NB4 (cell line): Measurements from ENCODE around the gene ACER3.

Experiments
- CTCF ChIP-seq: IDR thresholded peaks from one replicate; pipeline ENCODE4 v1.5.1; 2012; ENCODE audit warnings: low read depth, low read length
- MAX ChIP-seq: IDR thresholded peaks from 2 replicates; pipeline ENCODE4 v1.6.1; 2011; ENCODE audit warnings: low read depth, low read length

- no peak for TF ChIP-seq CTCF
- TF ChIP-seq MAX: no peak
Measured at GRCh38 chr11:76987203-76987602, 126.5 kb downstream of the ACER3 start.
